ENCODE data around the gene MYO7B. TPM values are rescaled to one million over a fixed set of nuclear protein-coding genes. Genes with fewer than 3 reads are reported as not detected.

The MYO7B gene
- total RNA-seq, 1 donor from 2014 or later = 3.0 TPM

- Mint-ChIP-seq H3K27ac (no peak overlapping the region), H3K4me1 (peaks cover 82% of the 10 kb centered on the region), H3K4me3 (no peak overlapping the region), H3K36me3 (ENCODE audit: low read depth) (no peaks in the 10 kb centered on the region), H3K27me3 (no peaks in the 10 kb centered on the region), H3K9me3 (no peaks in the 10 kb centered on the region)
- TF ChIP-seq CTCF (IDR thresholded peaks at IDR 0.05) = no peak
- no peak for ATAC-seq (ENCODE audit: low read depth)
- POLR2A ChIA-PET = no interaction called here
- DNase-seq = peak; percentile 14
- intact Hi-C loops (cut with micrococcal nuclease) = no loop called here
- CTCF ChIA-PET = no interaction called here
Measured at GRCh38 chr2:127625572-127625951, 90.1 kb downstream of the MYO7B start.

- no peak for ATAC-seq (ENCODE audit: low read depth)
- H3K27me3 Mint-ChIP-seq = no peaks in the 10 kb centered on the region
- CTCF ChIA-PET = no interaction called here
- TF ChIP-seq CTCF (IDR thresholded peaks at IDR 0.05) = no peak
- no peaks in the 10 kb centered on the region for H3K9me3 Mint-ChIP-seq
- peak overlapping the region; percentile 15 for H3K4me3 Mint-ChIP-seq
- POLR2A ChIA-PET = no interaction called here
- peaks cover 83% of the 10 kb centered on the region for H3K4me1 Mint-ChIP-seq
- H3K36me3 Mint-ChIP-seq (ENCODE audit: low read depth) = no peaks in the 10 kb centered on the region
- intact Hi-C loops (cut with micrococcal nuclease) = no loop called here
- DNase-seq = peak; percentile 7
- no peak overlapping the region for H3K27ac Mint-ChIP-seq
Measured at GRCh38 chr2:127626175-127626574, 90.7 kb downstream of the MYO7B start.

GRCh38 chr2:127626917-127627739 is 91.6 kb downstream of the MYO7B start:
- Mint-ChIP-seq H3K9me3 (no peaks in the 10 kb centered on the region), H3K27me3 (no peaks in the 10 kb centered on the region), H3K4me3 (no peak overlapping the region), H3K36me3 (ENCODE audit: low read depth) (no peaks in the 10 kb centered on the region), H3K4me1 (peaks cover 84% of the 10 kb centered on the region), H3K27ac (no peak overlapping the region)
- intact Hi-C loops (cut with micrococcal nuclease) = no loop called here
- no peak for ATAC-seq (ENCODE audit: low read depth)
- no peak for TF ChIP-seq CTCF (IDR thresholded peaks at IDR 0.05)
- no peak for DNase-seq
- ChIA-PET POLR2A (no interaction called here), CTCF (no interaction called here)

GRCh38 chr2:127627740-127628571 is 92.5 kb downstream of the MYO7B start:
- TF ChIP-seq CTCF (IDR thresholded peaks at IDR 0.05) = no peak
- intact Hi-C loops (cut with micrococcal nuclease) = no loop called here
- ATAC-seq (ENCODE audit: low read depth) = no peak

More at GRCh38 chr2:127627740-127628571, 92.5 kb downstream of the MYO7B start:
- Mint-ChIP-seq H3K27me3 (no peaks in the 10 kb centered on the region), H3K4me1 (peaks cover 84% of the 10 kb centered on the region), H3K27ac (peak overlapping the region; percentile 12), H3K36me3 (ENCODE audit: low read depth) (no peaks in the 10 kb centered on the region), H3K9me3 (no peaks in the 10 kb centered on the region), H3K4me3 (no peak overlapping the region)
- CTCF ChIA-PET = no interaction called here
- DNase-seq = no peak
- POLR2A ChIA-PET = no interaction called here

Measured in activated B cell treated with CpG ODN at 0.5 μM for 24 hours (primary cell).